Measurements from ENCODE around the gene ATG4B. TPM values are rescaled to one million over a fixed set of nuclear protein-coding genes. Genes with fewer than 3 reads are reported as not detected.

ATG4B gene
- total and polyA plus RNA-seq, 9 of the 15 experiments (the other 6 are each of a cell fraction or from before 2014, with no cell fraction given): 5.9 to 58.8 (median 35.6) TPM

DNA sequence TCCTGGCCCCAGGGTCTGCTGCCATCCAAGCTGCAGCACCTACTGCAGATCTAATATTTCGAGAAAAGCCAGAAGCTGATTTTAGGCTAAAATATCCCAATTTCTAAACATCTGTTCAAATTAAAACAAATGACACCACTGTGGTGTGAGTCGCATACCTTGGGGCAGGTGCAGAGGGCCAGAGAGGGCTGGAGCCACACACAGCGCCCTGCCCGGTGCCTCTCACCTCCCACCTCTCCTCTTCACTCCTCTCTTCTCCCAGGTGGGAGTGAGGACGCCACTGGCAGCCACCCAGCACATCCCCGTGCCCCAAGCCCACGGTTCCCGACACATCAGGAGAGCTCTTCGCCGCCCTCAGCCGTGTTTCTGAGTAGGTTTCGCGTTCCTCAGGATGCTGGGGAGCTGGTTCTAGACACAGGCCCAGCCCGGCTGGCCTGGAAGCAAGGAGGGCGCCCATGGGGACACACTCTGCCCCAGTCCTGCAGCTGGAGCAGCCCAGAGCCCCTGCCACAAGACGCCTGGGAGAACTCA, 21.9 kb upstream of the ATG4B start:
- in situ Hi-C loops (cut with MboI): no loop called here
- Histone ChIP-seq H3K4me1 (replicated peaks in 1 of 2; ENCODE audit: control insufficient read depth in 2 of 2, insufficient read depth in 2 of 2, low read length in 2 of 2) (peaks cover 7 to 26% of the 10 kb centered on the region in 2 experiments; a peak in 4 of 5 replicates), H2AFZ (ENCODE audit: low read depth, low read length) (no peak overlapping the region), H3K9me3 (replicated peaks; ENCODE audit: control insufficient read depth, insufficient read depth, low read depth, low read length) (no peaks in the 10 kb centered on the region), H3K9me1 (ENCODE audit: control insufficient read depth, insufficient read depth, low read length) (no peaks in the 10 kb centered on the region), H3K27me3 (ENCODE audit: control insufficient read depth in 2 of 2, insufficient read depth in 2 of 2, low read length in 2 of 2) (no peaks in the 10 kb centered on the region), H4K20me1 (replicated peaks; ENCODE audit: control insufficient read depth, insufficient read depth, low read length) (peaks cover 8% of the 10 kb centered on the region; the same call in 1 of the 2 replicates), H3K4me2 (ENCODE audit: insufficient read depth, low read length) (no peak overlapping the region), H3K79me2 (ENCODE audit: control insufficient read depth, insufficient read depth, low read length) (peaks cover 61% of the 10 kb centered on the region), H3K9ac (ENCODE audit: insufficient read depth in 1 of 2, low read depth in 2 of 2, low read length in 2 of 2) (peak overlapping the region in 1 of 2 experiments; percentile 79; a peak in 2 of 4 replicates), H3K4me3 (no peak overlapping the region), H3K27ac (ENCODE audit: extremely low read depth, low read depth, low read length) (no peak overlapping the region), H3K36me3 (ENCODE audit: control insufficient read depth, insufficient read depth, low read length) (peaks cover 33% of the 10 kb centered on the region; the same call in 2 of the 3 replicates)
- ChIA-PET POLR2A (interaction anchor here (0.5 to 0.9 kb wide), 2 partner anchors 22 to 38 kb away, joined by 3 read pairs; partner anchors contain the start of gene ATG4B), CTCF (ENCODE audit: low intra/inter-chr PET ratio) (no interaction called here)
- TF ChIP-seq SMAD4 (CRISPR knock-in tag; conservative IDR thresholded peaks at IDR 0.05) (no peak), ZFX (CRISPR knock-in tag; IDR thresholded peaks at IDR 0.05) (no peak), ZNF584 (CRISPR knock-in tag; IDR thresholded peaks at IDR 0.05; ENCODE audit: low read depth) (no peak)
- TF ChIP-seq, protein P1, sequence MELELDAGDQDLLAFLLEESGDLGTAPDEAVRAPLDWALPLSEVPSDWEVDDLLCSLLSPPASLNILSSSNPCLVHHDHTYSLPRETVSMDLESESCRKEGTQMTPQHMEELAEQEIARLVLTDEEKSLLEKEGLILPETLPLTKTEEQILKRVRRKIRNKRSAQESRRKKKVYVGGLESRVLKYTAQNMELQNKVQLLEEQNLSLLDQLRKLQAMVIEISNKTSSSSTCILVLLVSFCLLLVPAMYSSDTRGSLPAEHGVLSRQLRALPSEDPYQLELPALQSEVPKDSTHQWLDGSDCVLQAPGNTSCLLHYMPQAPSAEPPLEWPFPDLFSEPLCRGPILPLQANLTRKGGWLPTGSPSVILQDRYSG (tag; conservative IDR thresholded peaks at IDR 0.05; ENCODE audit: low read depth): no peak
- TF ChIP-seq, protein P2, sequence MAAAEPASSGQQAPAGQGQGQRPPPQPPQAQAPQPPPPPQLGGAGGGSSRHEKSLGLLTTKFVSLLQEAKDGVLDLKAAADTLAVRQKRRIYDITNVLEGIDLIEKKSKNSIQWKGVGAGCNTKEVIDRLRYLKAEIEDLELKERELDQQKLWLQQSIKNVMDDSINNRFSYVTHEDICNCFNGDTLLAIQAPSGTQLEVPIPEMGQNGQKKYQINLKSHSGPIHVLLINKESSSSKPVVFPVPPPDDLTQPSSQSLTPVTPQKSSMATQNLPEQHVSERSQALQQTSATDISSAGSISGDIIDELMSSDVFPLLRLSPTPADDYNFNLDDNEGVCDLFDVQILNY (CRISPR knock-in tag; IDR thresholded peaks at IDR 0.05): no peak
- TF ChIP-seq, protein P3, sequence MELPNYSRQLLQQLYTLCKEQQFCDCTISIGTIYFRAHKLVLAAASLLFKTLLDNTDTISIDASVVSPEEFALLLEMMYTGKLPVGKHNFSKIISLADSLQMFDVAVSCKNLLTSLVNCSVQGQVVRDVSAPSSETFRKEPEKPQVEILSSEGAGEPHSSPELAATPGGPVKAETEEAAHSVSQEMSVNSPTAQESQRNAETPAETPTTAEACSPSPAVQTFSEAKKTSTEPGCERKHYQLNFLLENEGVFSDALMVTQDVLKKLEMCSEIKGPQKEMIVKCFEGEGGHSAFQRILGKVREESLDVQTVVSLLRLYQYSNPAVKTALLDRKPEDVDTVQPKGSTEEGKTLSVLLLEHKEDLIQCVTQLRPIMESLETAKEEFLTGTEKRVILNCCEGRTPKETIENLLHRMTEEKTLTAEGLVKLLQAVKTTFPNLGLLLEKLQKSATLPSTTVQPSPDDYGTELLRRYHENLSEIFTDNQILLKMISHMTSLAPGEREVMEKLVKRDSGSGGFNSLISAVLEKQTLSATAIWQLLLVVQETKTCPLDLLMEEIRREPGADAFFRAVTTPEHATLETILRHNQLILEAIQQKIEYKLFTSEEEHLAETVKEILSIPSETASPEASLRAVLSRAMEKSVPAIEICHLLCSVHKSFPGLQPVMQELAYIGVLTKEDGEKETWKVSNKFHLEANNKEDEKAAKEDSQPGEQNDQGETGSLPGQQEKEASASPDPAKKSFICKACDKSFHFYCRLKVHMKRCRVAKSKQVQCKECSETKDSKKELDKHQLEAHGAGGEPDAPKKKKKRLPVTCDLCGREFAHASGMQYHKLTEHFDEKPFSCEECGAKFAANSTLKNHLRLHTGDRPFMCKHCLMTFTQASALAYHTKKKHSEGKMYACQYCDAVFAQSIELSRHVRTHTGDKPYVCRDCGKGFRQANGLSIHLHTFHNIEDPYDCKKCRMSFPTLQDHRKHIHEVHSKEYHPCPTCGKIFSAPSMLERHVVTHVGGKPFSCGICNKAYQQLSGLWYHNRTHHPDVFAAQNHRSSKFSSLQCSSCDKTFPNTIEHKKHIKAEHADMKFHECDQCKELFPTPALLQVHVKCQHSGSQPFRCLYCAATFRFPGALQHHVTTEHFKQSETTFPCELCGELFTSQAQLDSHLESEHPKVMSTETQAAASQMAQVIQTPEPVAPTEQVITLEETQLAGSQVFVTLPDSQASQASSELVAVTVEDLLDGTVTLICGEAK (IDR thresholded peaks at IDR 0.05): no peak
- TF ChIP-seq, protein P3 (CRISPR knock-in tag; IDR thresholded peaks at IDR 0.05): no peak
- ATAC-seq (no peak), DNase-seq (ENCODE audit: extremely low read depth in 1 of 4, low spot score in 3 of 4) (no peak), FAIRE-seq (no peak)
- BruUV-seq (replicated peaks): no TSS peak
- intact Hi-C loops (cut with micrococcal nuclease): no loop called here
- 97% methylated on average over 7 of the region's 16 CpGs for WGBS (ENCODE audit: insufficient coverage, low coverage, missing lambda C conversion rate)
